Endodermal cell (in vitro differentiated cells): ENCODE data around the gene PLA2G4F. TPM values are rescaled to one million over a fixed set of nuclear protein-coding genes. Genes with fewer than 3 reads are reported as not detected.
"Not testable (repeated sequence)": the region's sequence is repeated elsewhere in the genome, so short reads cannot be mapped to it uniquely, and the experiment has no call there.

Experiments
- DNase-seq: peaks from one replicate; pipeline ENCODE4 v3.0.0-alpha.2; 2017
- H3K27ac ChIP-seq: 2 replicates; pipeline ENCODE4 v1.5.1; 2013; ENCODE audit warnings: mild to moderate bottlenecking, low read depth, low read length, moderate library complexity
- H3K27me3 ChIP-seq: 2 replicates; pipeline ENCODE4 v1.6.1; 2013; ENCODE audit warnings: mild to moderate bottlenecking, low read length, moderate library complexity; ENCODE audit not compliant: insufficient read depth, control insufficient read depth, poor library complexity, severe bottlenecking
- H3K36me3 ChIP-seq: 2 replicates; pipeline ENCODE4 v1.7.0; 2013; ENCODE audit warnings: mild to moderate bottlenecking, low read length, moderate library complexity; ENCODE audit not compliant: control insufficient read depth, insufficient read depth
- H3K4me1 ChIP-seq: one replicate; pipeline ENCODE4 v1.7.0; 2013; ENCODE audit warnings: low read length; ENCODE audit not compliant: control insufficient read depth, insufficient read depth
- H3K4me3 ChIP-seq: 2 replicates; pipeline ENCODE4 v1.5.1; 2013; ENCODE audit warnings: mild to moderate bottlenecking, low read length, moderate library complexity
- H3K9ac ChIP-seq: 2 replicates; pipeline ENCODE4 v1.6.1; 2013; ENCODE audit warnings: mild to moderate bottlenecking, low read length, moderate library complexity; ENCODE audit not compliant: poor library complexity, severe bottlenecking; ENCODE audit errors: extremely low read depth
- H3K9me3 ChIP-seq: 2 replicates; pipeline ENCODE4 v1.6.1; 2013; ENCODE audit warnings: mild to moderate bottlenecking, low read length, moderate library complexity; ENCODE audit not compliant: control insufficient read depth
- H3K27ac Mint-ChIP-seq: 2 replicates; pipeline ENCODE4 v1.8.0; 2020; ENCODE audit warnings: mixed read lengths
- H3K27me3 Mint-ChIP-seq: 2 replicates; pipeline ENCODE4 v1.8.0; 2021; ENCODE audit warnings: mild to moderate bottlenecking, mixed read lengths; ENCODE audit not compliant: insufficient read depth
- H3K36me3 Mint-ChIP-seq: 2 replicates; pipeline ENCODE4 v1.8.0; 2020; ENCODE audit warnings: low read depth, mixed read lengths
- H3K4me1 Mint-ChIP-seq: 2 replicates; pipeline ENCODE4 v1.8.0; 2020; ENCODE audit warnings: mixed read lengths
- H3K4me3 Mint-ChIP-seq: 2 replicates; pipeline ENCODE4 v1.8.0; 2020; ENCODE audit warnings: mild to moderate bottlenecking, moderate library complexity, mixed read lengths
- H3K9me3 Mint-ChIP-seq: 2 replicates; pipeline ENCODE4 v1.8.0; 2020; ENCODE audit warnings: mild to moderate bottlenecking, mixed read lengths
- WGBS, 2 experiments: methylation state at CpG; one replicate each; pipeline versions ENCODE4 v1.1.5 to v1.1.7; 2013; ENCODE audit warnings: missing lambda C conversion rate in 2 of 2, mixed read lengths in 1 of 2; ENCODE audit not compliant: insufficient coverage in 1 of 2, insufficient read length in 1 of 2; 5-methylcytosine and 5-hydroxymethylcytosine counted together
- total RNA-seq, 2 donors: library from RNA; stranded (reverse); fragmentation: NEBNext Ultra II Directional in 1 of 2; extraction: Animal tissue kit (Norgen Biotek cat#: 25700) in 1 of 2; gene quantifications; 2 replicates in 1 of 2; 3 replicates in 1 of 2; pipeline ENCODE4 v1.2.1, GENCODE V29; 2021
- TF ChIP-seq, protein P1 (sequence below): fragments of 200-600 bp; sonication (generic); conservative IDR thresholded peaks from 2 replicates; pipeline ENCODE4 v1.5.0; 2021; ENCODE audit warnings: antibody characterized with exemption, mild to moderate bottlenecking

Gene PLA2G4F
- total RNA-seq, 2 donors from 2014 or later = 0.22 TPM; not detected in 1

DNA sequence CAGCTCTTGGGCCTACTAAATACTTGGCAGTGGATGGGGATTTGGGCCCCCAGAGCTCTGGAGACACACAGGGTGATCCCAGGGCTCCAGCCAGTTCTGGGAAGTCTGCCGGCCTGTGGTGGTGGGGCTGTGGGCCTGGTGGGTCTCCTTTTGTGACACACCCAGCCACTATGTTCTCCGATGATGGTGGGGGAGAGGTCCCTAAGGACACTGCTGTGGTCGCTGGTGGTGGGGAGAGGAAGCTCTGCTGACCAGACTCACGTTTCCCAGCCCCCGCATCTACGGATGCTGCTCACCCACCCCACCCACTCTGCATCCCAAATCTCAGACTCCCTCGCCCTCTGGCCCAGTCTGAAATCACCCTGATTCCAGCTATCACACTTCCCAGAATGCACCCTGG lies 62.5 kb downstream of the PLA2G4F start:
- H3K9ac ChIP-seq = no peak overlapping the region
- peaks cover 11% of the 10 kb centered on the region for H3K4me1 Mint-ChIP-seq
- WGBS, 2 experiments = 95% methylated on average over 7 of the region's 7 CpGs; no CpG with 5 or more reads in 1 of the 2 experiments
- H3K4me3 Mint-ChIP-seq = no peak overlapping the region
- no peaks in the 10 kb centered on the region for H3K9me3 Mint-ChIP-seq
- H3K36me3 ChIP-seq = no peaks in the 10 kb centered on the region
- TF ChIP-seq, protein P1, sequence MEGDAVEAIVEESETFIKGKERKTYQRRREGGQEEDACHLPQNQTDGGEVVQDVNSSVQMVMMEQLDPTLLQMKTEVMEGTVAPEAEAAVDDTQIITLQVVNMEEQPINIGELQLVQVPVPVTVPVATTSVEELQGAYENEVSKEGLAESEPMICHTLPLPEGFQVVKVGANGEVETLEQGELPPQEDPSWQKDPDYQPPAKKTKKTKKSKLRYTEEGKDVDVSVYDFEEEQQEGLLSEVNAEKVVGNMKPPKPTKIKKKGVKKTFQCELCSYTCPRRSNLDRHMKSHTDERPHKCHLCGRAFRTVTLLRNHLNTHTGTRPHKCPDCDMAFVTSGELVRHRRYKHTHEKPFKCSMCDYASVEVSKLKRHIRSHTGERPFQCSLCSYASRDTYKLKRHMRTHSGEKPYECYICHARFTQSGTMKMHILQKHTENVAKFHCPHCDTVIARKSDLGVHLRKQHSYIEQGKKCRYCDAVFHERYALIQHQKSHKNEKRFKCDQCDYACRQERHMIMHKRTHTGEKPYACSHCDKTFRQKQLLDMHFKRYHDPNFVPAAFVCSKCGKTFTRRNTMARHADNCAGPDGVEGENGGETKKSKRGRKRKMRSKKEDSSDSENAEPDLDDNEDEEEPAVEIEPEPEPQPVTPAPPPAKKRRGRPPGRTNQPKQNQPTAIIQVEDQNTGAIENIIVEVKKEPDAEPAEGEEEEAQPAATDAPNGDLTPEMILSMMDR = no peak
- H3K27ac ChIP-seq = no peak overlapping the region
- no peaks in the 10 kb centered on the region for H3K9me3 ChIP-seq
- H3K27me3 ChIP-seq = no peaks in the 10 kb centered on the region
- H3K4me3 ChIP-seq = no peak overlapping the region
- peaks cover 5% of the 10 kb centered on the region for H3K4me1 ChIP-seq
- no peaks in the 10 kb centered on the region for H3K27me3 Mint-ChIP-seq
- no peak for DNase-seq
- no peak overlapping the region for H3K27ac Mint-ChIP-seq
- H3K36me3 Mint-ChIP-seq = no peaks in the 10 kb centered on the region

DNA sequence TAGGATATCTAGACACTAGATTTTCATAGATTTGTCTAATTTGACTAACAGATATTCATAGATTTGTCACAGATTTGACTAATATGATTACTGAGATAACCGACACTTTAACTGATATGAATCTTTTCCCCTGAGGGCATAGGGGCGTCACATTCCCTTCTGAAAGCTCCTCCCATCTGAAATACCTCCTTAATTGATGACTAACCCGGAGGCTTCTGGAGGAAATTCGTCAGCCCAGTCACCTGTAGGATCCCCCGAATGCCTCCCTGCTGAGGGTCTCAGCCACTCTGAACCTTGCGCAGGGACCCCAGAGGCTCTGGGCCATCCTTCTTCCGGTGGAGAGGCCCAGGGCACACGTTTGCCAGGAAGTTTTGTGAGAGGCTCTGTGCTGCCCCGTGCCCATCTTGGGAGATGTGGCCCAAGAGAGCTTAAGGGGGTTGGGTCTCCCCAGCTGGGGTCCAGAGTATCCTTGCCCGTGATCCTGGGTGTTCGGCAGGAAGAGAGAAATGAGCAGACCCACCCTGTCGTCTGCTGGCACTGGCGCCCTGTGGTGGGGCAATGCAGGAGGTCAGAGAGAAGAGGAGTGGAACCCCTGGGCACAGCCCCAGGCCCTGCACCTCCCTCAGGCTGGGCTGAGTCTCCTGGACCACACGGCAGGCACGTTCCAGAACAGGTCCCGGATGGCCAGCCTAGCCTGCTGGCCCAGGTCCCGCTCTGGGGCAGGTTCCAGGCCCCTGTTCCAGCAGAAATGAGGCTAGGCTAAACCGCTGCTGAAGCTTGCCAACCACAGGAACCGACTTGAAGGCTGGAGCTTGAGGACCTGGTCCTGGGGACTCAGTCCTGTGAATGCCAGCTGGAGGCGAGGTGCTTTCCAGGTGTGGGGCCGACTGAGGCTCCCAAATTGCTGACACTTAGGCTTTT lies 63.8 kb downstream of the PLA2G4F start:
- peaks cover 5% of the 10 kb centered on the region for H3K4me1 ChIP-seq
- no peaks in the 10 kb centered on the region for H3K9me3 Mint-ChIP-seq
- H3K27ac Mint-ChIP-seq = peak overlapping the region; percentile 79
- no peak overlapping the region for H3K4me3 Mint-ChIP-seq
- no peak overlapping the region for H3K4me3 ChIP-seq
- no peaks in the 10 kb centered on the region for H3K27me3 ChIP-seq
- no peaks in the 10 kb centered on the region for H3K36me3 ChIP-seq
- H3K27ac ChIP-seq = no peak overlapping the region
- peaks cover 11% of the 10 kb centered on the region for H3K4me1 Mint-ChIP-seq
- H3K27me3 Mint-ChIP-seq = no peaks in the 10 kb centered on the region
- TF ChIP-seq, protein P1 = no peak
- 72 to 76% methylated on average over 18 to 21 of the region's 21 CpGs for WGBS, 2 experiments
- DNase-seq = peak; percentile 68
- H3K9ac ChIP-seq = no peak overlapping the region
- H3K9me3 ChIP-seq = no peaks in the 10 kb centered on the region
- no peaks in the 10 kb centered on the region for H3K36me3 Mint-ChIP-seq

DNA sequence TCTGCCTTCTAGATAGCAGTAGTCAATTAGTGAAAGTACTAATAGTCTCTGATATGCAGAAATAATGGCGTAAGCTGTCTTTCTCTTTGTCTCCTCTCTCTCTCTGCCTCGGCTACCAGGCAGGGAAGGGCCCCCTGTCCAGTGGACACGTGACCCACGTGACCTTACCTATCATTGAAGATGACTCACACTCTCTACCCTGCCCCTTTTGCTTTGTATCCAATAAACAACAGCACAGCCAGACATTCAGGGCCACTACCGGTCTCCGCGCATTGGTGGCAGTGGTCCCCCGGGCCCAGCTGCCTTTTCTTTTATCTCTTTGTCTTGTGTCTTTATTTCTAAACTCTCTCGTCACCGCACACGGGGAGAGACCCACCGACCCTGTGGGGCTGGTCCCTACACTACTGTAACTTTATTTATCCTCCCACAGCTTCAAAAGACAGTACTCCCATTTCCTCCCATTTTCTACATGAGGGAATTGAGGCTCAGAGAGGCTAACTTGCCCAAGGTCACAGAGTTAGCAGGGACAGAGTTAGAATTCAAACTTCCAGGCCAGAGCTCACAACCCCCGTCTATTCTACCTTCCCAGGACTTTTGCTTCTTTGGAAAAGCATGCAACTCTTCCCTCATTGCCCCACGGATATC lies 64.6 kb downstream of the PLA2G4F start:
- H3K27me3 Mint-ChIP-seq, H3K4me1 ChIP-seq, H3K36me3 ChIP-seq, H3K4me3 Mint-ChIP-seq, H3K4me3 ChIP-seq, H3K27ac ChIP-seq, H3K9me3 Mint-ChIP-seq, H3K36me3 Mint-ChIP-seq, H3K27me3 ChIP-seq, H3K9ac ChIP-seq, H3K9me3 ChIP-seq: not testable (repeated sequence)
- DNase-seq = peak; percentile 58
- H3K27ac Mint-ChIP-seq = peak overlapping the region; percentile 79
- 61 to 72% methylated on average over 6 to 13 of the region's 14 CpGs for WGBS, 2 experiments
- peaks cover 11% of the 10 kb centered on the region for H3K4me1 Mint-ChIP-seq
